Common myeloid progenitor, CD34-positive (primary cell): ENCODE measurements around the gene BCR.

Source experiments
- CTCF ChIA-PET: fragments of 350-600 bp; sonication (Branson Sonifier 250); formaldehyde crosslinking; loops from one replicate; lab custom pipeline; 2021; ENCODE audit warnings: antibody characterized with exemption; lab: Charles Lee
- POLR2A ChIA-PET: fragments of 350-600 bp; sonication (Branson Sonifier 250); formaldehyde crosslinking; loops from one replicate; lab custom pipeline; 2021; ENCODE audit warnings: antibody characterized with exemption; lab: Charles Lee
- DNase-seq, 3 donors: peaks; one replicate each; pipeline versions ENCODE4 v3.0.0 to v3.0.0-alpha.2; 2013
- H3K27ac ChIP-seq, 2 experiments: 1 replicate in 1 of 2; 2 replicates in 1 of 2; pipeline ENCODE4 v1.7.0; 2013; ENCODE audit warnings: inconsistent platforms in 2 of 2, low read length in 2 of 2, mild to moderate bottlenecking in 2 of 2, low read depth in 1 of 2, moderate library complexity in 1 of 2; ENCODE audit not compliant: severe bottlenecking in 2 of 2, insufficient read depth in 1 of 2, poor library complexity in 1 of 2
- H3K27me3 ChIP-seq, 5 experiments: replicated peaks in 2 of 5; 1 replicate in 3 of 5; 2 replicates in 2 of 5; pipeline versions ENCODE4 v1.6.1 to v1.7.0; 2013; ENCODE audit warnings: low read length in 4 of 5, mild to moderate bottlenecking in 2 of 5, moderate library complexity in 2 of 5, inconsistent platforms in 1 of 5; ENCODE audit not compliant: insufficient read depth in 5 of 5, control insufficient read depth in 4 of 5
- H3K36me3 ChIP-seq, 4 experiments: 1 replicate in 2 of 4; 2 replicates in 2 of 4; pipeline versions ENCODE4 v1.6.1 to v1.7.0; 2013; ENCODE audit warnings: low read length in 3 of 4, control low read depth in 1 of 4, mild to moderate bottlenecking in 1 of 4; ENCODE audit not compliant: control insufficient read depth in 4 of 4, insufficient read depth in 4 of 4
- H3K4me1 ChIP-seq, 4 experiments: 1 replicate in 3 of 4; 2 replicates in 1 of 4; pipeline versions ENCODE4 v1.6.1 to v1.7.1; 2013; ENCODE audit warnings: low read length in 3 of 4, mild to moderate bottlenecking in 3 of 4, control low read depth in 1 of 4, inconsistent platforms in 1 of 4, moderate library complexity in 1 of 4; ENCODE audit not compliant: control insufficient read depth in 4 of 4, insufficient read depth in 4 of 4; ENCODE audit errors: control extremely low read depth in 1 of 4
- H3K4me3 ChIP-seq, 7 experiments: 1 replicate in 4 of 7; 2 replicates in 3 of 7; pipeline versions ENCODE4 v1.5.1 to v1.7.0; 2013; ENCODE audit warnings: mild to moderate bottlenecking in 7 of 7, low read length in 6 of 7, moderate library complexity in 6 of 7, inconsistent platforms in 2 of 7, low read depth in 2 of 7, control low read depth in 1 of 7; ENCODE audit not compliant: insufficient read depth in 4 of 7, control insufficient read depth in 1 of 7; ENCODE audit errors: extremely low read depth in 1 of 7
- H3K9me3 ChIP-seq, 5 experiments: 1 replicate in 4 of 5; 2 replicates in 1 of 5; pipeline versions ENCODE4 v1.6.1 to v1.7.1; 2013; ENCODE audit warnings: low read length in 4 of 5, mild to moderate bottlenecking in 2 of 5, inconsistent platforms in 1 of 5, low read depth in 1 of 5, moderate library complexity in 1 of 5; ENCODE audit not compliant: control insufficient read depth in 4 of 5, insufficient read depth in 2 of 5; ENCODE audit errors: control extremely low read depth in 1 of 5
- WGBS: methylation state at CpG from one replicate; pipeline ENCODE4 v1.1.5; 2013; ENCODE audit not compliant: insufficient coverage; 5-methylcytosine and 5-hydroxymethylcytosine counted together

Gene BCR

DNA sequence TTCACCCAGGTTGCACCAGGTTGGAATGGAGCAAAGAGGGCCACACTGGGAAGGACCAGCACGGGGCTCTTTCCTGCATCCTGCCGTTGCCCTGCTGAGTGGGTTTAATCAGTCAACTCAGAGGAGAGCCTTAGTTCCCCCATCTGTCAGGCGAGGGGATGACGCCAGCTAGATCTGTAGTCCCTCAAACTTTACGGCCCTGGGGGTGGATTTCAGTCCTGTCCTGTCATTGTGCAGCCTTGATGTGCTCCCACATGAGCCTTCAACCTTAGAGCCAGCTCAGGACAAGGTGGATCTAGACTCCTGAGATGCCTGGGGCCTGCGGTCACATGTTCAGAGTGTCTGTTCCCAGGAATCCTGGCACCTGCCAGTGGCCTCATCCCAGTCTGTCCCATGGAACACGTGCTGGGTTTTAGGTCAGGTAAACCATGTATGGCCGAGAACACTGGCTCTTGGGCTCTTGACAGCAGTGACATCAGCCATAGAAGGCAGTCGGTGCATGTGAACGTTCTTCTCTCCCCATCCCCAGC, 104.3 kb downstream of the BCR start:
- DNase-seq, result no peak
- no peaks in the 10 kb centered on the region for H3K9me3 ChIP-seq
- no peak overlapping the region for H3K27ac ChIP-seq
- peaks cover 10 to 98% (median 79%) of the 10 kb centered on the region in 4 experiments for H3K36me3 ChIP-seq
- CTCF ChIA-PET, result interaction anchor here (1.0 to 2.3 kb wide), 6 partner anchors 9 to 111 kb away, joined by 3 to 14 read pairs (median 5); no protein-coding TSS in a partner anchor
- H3K4me1 ChIP-seq, result peaks cover 0 to 11% (median 9%) of the 10 kb centered on the region in 4 experiments
- no peaks in the 10 kb centered on the region for H3K27me3 ChIP-seq
- 95% methylated on average over 10 of the region's 10 CpGs for WGBS
- H3K4me3 ChIP-seq, result no peak overlapping the region
- POLR2A ChIA-PET, result no interaction called here

DNA sequence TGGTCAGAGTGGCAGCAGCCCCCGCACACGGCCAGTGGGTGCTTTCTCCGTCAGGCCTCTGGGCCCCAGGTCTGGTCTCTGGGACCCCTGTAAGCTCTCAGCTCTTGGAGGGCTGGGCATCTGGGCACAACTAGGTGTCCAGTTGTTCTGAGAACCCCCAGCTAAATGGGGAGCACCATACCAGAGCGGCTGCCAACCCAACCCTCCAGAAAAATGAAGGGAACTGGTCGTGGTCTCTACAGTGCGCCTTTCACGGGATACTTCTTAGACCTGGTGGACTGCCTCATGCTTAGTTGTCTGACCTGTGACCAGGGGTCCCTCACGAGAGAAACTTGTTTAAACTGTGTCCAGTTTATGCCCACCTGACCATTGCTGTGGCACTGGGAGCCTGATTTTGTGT, 104.9 kb downstream of the BCR start:
- DNase-seq, result no peak
- H3K4me1 ChIP-seq, result peaks cover 0 to 10% (median 9%) of the 10 kb centered on the region in 4 experiments
- H3K27ac ChIP-seq, result no peak overlapping the region
- ChIA-PET CTCF (interaction anchor here (1.0 to 2.3 kb wide), 6 partner anchors 8 to 109 kb away, joined by 3 to 14 read pairs (median 3); no protein-coding TSS in a partner anchor), POLR2A (no interaction called here)
- no peaks in the 10 kb centered on the region for H3K27me3 ChIP-seq
- peaks cover 11 to 98% (median 77%) of the 10 kb centered on the region in 4 experiments for H3K36me3 ChIP-seq
- no peaks in the 10 kb centered on the region for H3K9me3 ChIP-seq
- no peak overlapping the region for H3K4me3 ChIP-seq
- WGBS, result 100% methylated on average over 8 of the region's 8 CpGs

DNA sequence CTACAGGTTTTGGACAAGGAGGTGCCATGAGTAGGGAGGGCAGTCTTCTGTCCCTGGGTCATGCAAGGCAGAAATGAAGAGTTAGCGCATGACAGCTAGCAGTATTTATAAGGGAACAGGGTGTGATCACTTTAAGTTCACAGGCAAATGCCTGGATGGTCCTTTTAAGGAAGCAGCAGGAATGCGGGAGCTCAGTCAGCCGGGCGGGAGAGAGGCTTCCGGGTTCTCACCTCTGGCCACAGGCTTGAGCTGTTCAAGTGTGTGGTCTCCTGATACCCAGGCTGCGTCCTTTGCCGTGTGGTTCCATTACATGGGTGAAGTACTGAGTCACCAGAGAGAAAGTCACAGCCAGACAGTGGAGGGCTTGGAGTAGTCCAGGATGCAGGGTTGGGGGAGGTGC, 105.4 kb downstream of the BCR start:
- WGBS, result 96% methylated on average over 6 of the region's 7 CpGs
- Histone ChIP-seq H3K9me3 (no peaks in the 10 kb centered on the region), H3K27me3 (no peaks in the 10 kb centered on the region), H3K4me3 (no peak overlapping the region), H3K4me1 (peaks cover 0 to 10% (median 9%) of the 10 kb centered on the region in 4 experiments), H3K27ac (peak overlapping the region in 1 of 2 experiments; percentile 8), H3K36me3 (peaks cover 16 to 98% (median 77%) of the 10 kb centered on the region in 4 experiments)
- DNase-seq, result no peak
- ChIA-PET POLR2A (no interaction called here), CTCF (interaction anchor here (1.0 to 2.3 kb wide), 6 partner anchors 7 to 109 kb away, joined by 3 to 14 read pairs (median 3); no protein-coding TSS in a partner anchor)

DNA sequence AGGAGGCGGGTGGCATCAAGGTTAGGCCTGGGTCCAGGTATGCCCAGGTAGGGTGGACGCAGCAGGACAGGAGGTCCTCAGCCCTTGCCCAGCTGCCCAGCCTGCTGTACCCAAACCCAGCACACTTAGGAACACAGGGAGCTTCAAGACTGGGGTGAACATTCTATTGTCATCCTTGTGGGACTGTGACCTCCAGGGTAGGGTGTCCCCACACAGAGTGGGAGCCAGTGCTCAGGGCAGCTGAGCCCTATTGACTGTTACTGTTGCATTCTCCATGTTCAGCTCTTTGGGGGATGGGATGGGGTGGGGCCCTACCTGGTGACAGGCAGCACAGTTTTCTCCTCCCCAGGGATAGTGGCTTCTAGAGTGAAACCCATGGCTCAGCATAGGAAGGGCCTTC, 106.0 kb downstream of the BCR start:
- no peaks in the 10 kb centered on the region for H3K9me3 ChIP-seq
- 83% methylated on average over 2 of the region's 2 CpGs for WGBS
- peak overlapping the region in 1 of 2 experiments; percentile 8 for H3K27ac ChIP-seq
- CTCF ChIA-PET, result interaction anchor here (1.1 to 2.3 kb wide), 4 partner anchors 13 to 110 kb away, joined by 3 to 14 read pairs (median 4); no protein-coding TSS in a partner anchor
- H3K27me3 ChIP-seq, result no peaks in the 10 kb centered on the region
- no peak for DNase-seq
- POLR2A ChIA-PET, result no interaction called here
- H3K4me3 ChIP-seq, result no peak overlapping the region
- peaks cover 0 to 5% (median 5%) of the 10 kb centered on the region in 4 experiments for H3K4me1 ChIP-seq
- peaks cover 17 to 98% (median 78%) of the 10 kb centered on the region in 4 experiments for H3K36me3 ChIP-seq

DNA sequence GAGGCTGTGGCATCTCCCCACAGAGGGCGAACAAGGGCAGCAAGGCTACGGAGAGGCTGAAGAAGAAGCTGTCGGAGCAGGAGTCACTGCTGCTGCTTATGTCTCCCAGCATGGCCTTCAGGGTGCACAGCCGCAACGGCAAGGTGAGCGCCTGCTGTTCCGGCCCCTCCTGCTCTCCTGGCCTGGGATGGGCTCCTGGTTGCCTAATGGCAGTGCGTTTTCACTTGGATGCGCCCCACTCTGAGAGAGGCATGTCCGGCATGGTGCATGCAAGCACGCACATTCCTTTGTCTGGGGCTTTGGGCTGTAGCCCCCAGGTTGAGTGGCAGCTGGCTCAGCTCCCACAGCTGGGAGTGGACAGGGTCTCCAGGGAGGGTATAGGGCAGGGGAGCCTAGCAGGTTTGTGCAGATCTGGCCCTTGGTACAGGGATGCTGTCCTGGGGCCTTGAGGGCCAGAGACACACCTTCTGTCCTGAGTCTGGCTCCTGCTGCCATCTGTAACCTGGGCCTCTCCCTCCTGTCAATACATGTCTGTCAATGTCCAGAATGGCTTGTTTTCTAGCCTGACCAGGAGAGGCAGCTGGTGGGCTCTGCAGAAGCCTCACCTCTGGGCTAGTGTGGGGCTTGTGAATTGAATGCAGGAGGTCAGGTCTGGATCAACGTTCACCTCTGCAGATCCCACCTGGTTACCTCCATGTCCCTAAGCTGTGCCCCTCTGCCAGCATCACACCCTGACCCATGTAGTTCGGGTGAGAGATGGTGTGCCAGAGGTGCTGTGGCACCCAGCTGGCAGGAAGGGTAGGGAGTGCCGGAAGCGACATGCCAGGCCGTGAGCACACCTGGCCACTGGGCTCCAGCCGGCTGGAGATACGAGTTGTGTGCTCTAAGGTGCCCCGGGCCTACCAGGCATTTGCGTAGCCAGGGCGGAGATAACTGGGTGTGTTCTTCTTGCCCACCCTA, 107.1 kb downstream of the BCR start:
- CTCF ChIA-PET, result interaction anchor here (0.6 to 0.9 kb wide), 2 partner anchors 114 to 120 kb away, joined by 3 read pairs; no protein-coding TSS in a partner anchor

DNA sequence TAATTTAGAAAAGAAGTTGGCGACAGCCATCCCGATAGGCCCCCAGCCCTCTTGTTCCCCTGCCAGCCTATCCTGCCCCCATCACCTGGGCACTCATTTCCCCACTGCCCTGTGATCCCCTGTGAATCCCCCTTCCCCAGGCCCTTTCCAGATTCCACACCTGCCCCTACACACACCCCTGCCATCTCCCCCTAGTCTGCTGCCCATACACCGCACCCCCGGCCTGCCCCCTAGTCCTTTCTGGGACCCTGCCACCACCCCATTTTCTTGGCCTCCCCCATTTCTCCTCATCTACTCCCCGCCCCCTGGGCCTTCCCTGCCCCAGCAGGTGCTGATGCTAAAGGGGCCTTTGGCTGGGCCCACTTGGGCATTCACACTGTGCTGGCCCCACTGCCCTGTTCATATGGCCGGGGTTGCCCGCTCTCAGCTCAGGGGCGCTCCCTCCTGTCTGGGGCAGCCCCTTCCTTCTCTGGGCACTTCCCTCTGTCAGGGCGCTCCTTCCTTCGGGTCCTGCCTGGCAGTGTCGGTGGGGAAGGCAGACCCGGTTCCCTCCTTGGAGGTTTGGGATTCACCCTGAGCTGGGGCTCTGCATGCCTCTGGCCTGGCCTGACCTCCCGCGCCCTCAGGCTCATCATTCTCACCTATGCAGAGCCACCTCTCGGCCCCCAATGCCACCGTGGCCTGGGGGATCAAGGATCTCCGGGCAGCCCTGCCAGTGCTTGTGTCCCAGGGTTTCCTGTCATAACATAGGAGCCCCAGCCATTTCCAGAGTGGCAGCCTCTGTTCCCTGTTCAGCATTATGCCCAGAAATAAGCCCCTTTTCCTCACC, 108.2 kb downstream of the BCR start:
- H3K27me3 ChIP-seq, result no peaks in the 10 kb centered on the region
- no peaks in the 10 kb centered on the region for H3K4me1 ChIP-seq
- ChIA-PET POLR2A (no interaction called here), CTCF (interaction anchor here (3.0 to 4.1 kb wide), 3 partner anchors 9 to 330 kb away, joined by 13 to 59 read pairs (median 21); no protein-coding TSS in a partner anchor)
- H3K36me3 ChIP-seq, result peaks cover 20 to 100% (median 84%) of the 10 kb centered on the region in 4 experiments
- H3K4me3 ChIP-seq, result no peak overlapping the region
- H3K9me3 ChIP-seq, result no peaks in the 10 kb centered on the region
- no peak overlapping the region for H3K27ac ChIP-seq
- 91% methylated on average over 14 of the region's 17 CpGs for WGBS
- DNase-seq, result no peak

More for the DNA sequence above, 107.1 kb downstream of the BCR start:
- Histone ChIP-seq H3K9me3 (no peaks in the 10 kb centered on the region), H3K4me3 (no peak overlapping the region), H3K36me3 (peaks cover 18 to 100% (median 83%) of the 10 kb centered on the region in 4 experiments), H3K27ac (peak overlapping the region in 1 of 2 experiments; percentile 43), H3K27me3 (no peaks in the 10 kb centered on the region), H3K4me1 (no peaks in the 10 kb centered on the region)
- POLR2A ChIA-PET, result no interaction called here
- 96% methylated on average over 18 of the region's 21 CpGs for WGBS
- DNase-seq, result no peak
